T-helper 1 cell treated with Interleukin-12 subunit alpha and Interleukin-12 subunit beta and Interleukin-4 antibody, amounts not matched to agents 30 μg/mL and 1 μg/mL, for 36 hours (primary cell): ENCODE results near the gene NFASC.

Experiments
- H3K27ac Mint-ChIP-seq: one replicate; pipeline ENCODE4 v1.8.0; 2021; ENCODE audit warnings: mild to moderate bottlenecking, mixed read lengths
- H3K27me3 Mint-ChIP-seq: one replicate; pipeline ENCODE4 v1.8.0; 2021; ENCODE audit warnings: low read depth, mixed read lengths
- H3K36me3 Mint-ChIP-seq: one replicate; pipeline ENCODE4 v1.8.0; 2021; ENCODE audit warnings: low read depth, mixed read lengths
- H3K4me1 Mint-ChIP-seq: one replicate; pipeline ENCODE4 v1.8.0; 2021; ENCODE audit warnings: low read depth, mixed read lengths
- H3K4me3 Mint-ChIP-seq: one replicate; pipeline ENCODE4 v1.8.0; 2021; ENCODE audit warnings: mild to moderate bottlenecking, moderate library complexity, mixed read lengths
- H3K9me3 Mint-ChIP-seq: one replicate; pipeline ENCODE4 v1.8.0; 2021; ENCODE audit warnings: mixed read lengths

NFASC gene

DNA sequence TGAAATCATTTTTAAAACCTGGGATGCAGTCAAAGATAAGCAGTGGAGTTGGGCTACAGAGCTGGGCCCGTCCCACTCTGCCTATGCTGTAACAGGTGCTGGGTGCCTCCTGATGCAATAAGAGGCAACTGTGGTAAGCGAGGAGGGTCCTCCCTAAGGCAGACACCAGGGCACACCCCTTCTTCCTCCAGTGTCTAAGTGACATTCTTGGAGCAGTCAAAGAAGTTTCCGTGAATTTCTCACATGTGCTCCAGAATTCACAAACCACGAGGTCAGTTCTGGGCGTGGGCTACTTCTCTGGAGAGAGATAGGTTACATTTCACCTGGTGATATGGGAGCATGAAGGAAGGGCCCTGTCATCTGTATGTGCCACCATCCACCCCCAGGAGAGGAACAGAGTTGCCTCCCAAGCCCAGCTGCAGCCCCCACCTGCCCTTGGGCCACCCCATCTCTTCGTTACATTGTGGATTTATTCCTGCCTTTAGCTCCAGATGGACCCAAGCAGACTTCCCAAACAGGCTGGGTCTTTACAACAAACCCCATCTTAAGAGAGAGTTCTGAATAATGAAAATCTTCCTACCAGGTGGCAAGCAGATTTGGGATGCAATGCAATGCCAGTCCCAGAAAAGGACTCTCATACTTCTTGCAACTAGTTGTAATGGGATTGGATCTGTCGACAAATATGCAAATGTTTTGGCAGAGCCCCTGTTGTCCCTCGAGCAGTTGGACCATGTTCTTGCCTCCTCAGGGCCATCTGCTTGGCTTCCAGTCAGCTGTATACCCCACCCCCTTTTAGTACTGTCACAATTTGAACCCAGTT lies 89.9 kb downstream of the NFASC start:
- Mint-ChIP-seq H3K9me3 (no peaks in the 10 kb centered on the region), H3K4me1 (no peaks in the 10 kb centered on the region), H3K27me3 (peaks cover 40% of the 10 kb centered on the region), H3K27ac (no peak overlapping the region), H3K4me3 (no peak overlapping the region), H3K36me3 (no peaks in the 10 kb centered on the region)

DNA sequence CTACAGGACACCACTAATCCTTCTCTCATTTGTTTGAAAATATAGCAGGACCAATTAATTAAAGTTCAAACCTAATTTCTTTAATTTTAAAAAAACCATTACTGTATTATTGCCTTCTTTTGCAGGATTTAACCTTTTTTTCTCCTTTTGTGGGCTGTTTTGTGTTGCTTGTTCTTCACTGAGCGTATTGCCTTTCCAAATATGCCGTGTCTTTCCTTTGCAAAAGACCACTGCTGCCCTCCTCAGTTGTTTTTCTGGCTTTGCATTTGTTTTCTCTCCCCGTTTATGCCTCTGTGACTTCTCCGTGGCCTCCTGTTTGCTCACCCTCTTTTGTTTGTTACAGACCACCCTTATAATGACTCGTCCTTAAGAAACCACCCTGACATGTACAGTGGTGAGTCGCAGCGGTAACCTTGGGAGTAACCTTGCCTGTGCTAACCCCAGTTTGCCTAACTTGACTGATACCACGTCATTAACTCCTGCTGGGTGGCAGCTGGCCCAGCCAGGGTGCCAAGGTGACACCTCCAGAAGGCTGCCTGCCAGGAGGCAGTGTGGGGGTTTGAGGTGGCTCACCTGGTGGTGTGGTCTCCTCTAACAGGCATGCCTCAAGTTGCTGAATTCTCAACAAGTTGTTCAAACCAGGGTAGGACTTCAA lies 91.2 kb downstream of the NFASC start:
- Mint-ChIP-seq H3K27ac (no peak overlapping the region), H3K4me1 (no peaks in the 10 kb centered on the region), H3K9me3 (no peaks in the 10 kb centered on the region), H3K27me3 (peaks cover 29% of the 10 kb centered on the region), H3K36me3 (no peaks in the 10 kb centered on the region), H3K4me3 (no peak overlapping the region)

DNA sequence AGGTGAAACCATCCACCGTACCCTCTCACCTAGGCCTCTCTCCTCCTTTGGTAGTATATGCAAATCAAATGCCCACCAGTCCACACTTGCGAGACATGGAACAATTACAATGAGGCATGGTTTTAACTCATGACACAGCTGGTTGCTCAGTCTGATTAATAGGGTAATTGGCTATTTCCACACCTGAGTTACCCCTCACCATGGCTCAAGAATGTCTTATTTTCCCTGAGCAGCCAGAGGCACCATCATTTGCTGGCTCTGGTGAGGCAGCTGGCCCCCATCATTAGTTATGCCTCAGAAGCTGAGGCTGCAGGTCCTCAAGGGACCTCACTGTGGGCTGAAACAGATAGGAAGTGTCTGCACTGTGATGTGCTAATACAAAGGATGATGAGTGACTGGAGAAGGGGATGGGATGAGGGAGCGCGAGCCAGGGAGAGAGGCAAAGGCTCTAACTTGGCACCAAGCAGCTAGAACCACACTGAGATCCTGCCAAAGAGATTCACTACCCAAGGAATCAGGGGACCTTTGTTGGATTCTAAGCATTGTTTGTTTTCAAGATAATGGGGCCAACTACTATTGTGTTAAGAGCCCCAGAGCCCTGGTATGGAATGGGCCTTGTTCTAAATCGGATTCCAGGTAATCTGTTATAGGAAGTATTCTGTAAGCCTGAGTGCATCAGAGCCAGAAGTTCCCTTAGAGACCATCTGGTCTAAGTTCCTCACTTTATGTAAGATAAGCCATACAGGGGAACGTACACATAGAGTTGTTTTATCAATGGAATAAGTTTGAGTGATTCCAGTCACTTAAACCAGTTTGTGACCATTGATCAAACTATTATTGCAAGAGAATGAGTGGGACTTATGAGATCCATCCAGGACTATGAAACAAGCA lies 92.3 kb downstream of the NFASC start:
- no peaks in the 10 kb centered on the region for H3K36me3 Mint-ChIP-seq
- H3K27me3 Mint-ChIP-seq: peaks cover 19% of the 10 kb centered on the region
- no peaks in the 10 kb centered on the region for H3K4me1 Mint-ChIP-seq
- no peaks in the 10 kb centered on the region for H3K9me3 Mint-ChIP-seq
- H3K4me3 Mint-ChIP-seq: no peak overlapping the region
- H3K27ac Mint-ChIP-seq: no peak overlapping the region

DNA sequence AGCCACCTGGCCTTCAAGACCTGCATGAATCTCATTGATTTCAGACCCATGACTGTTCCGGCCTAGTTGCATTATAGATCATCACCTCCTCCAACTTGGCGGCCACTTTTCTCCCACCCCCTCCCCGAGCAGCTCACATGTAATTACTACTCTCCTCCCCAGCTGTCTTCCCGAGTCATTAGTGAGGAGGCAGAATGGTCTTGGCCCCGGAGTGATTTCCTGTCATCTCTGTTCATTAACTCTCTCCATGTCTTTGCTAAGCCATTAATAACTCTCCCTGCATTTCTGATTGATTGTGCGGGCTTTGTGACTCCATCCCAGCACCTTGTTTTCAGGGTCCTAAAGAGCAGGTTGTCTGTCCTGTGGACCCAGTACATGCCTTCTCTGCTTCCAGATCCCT lies 96.8 kb downstream of the NFASC start:
- Mint-ChIP-seq H3K9me3 (no peaks in the 10 kb centered on the region), H3K27me3 (peaks cover 29% of the 10 kb centered on the region), H3K36me3 (no peaks in the 10 kb centered on the region), H3K4me1 (peaks cover 8% of the 10 kb centered on the region), H3K27ac (no peak overlapping the region), H3K4me3 (no peak overlapping the region)

DNA sequence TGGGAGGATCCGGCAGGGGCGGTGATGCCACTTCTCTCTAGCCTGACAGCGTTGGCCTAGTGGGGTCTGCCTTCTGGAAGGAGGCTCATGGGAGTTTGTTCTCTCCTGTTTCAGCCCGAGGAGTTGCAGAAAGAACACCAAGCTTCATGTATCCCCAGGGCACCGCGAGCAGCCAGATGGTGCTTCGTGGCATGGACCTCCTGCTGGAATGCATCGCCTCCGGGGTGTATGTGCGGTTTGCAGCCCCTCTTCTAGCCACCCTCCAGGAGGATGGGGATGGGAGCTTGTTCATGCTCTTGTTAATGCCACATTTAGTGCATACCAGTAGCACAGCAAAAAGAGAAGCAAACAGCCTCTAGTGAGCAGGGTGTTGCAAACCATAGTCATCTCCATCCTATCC lies 97.5 kb downstream of the NFASC start:
- no peaks in the 10 kb centered on the region for H3K36me3 Mint-ChIP-seq

DNA sequence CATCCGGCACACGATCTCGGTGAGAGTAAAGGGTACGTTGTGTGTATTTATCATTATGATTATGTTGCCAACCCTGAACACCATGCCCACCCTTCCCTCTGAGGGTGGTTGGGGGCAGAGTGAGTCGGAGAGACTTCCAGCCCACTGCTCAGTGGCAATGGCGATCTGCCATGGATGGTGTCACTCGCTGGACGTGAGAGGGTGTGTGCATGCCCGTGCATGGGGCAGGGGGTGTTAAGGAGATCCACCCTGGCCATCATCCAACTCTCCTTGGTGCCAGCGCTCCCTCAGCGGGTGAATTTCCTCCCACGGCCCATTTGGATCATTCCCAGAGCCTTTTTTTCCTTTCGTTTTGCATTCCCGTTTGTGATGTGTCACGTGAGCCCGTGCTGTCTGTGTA lies 98.3 kb downstream of the NFASC start:
- Mint-ChIP-seq H3K36me3 (no peaks in the 10 kb centered on the region), H3K9me3 (no peaks in the 10 kb centered on the region), H3K4me1 (peaks cover 8% of the 10 kb centered on the region), H3K27me3 (peaks cover 26% of the 10 kb centered on the region), H3K4me3 (no peak overlapping the region), H3K27ac (no peak overlapping the region)

More for the DNA sequence above, 97.5 kb downstream of the NFASC start:
- no peak overlapping the region for H3K27ac Mint-ChIP-seq
- no peak overlapping the region for H3K4me3 Mint-ChIP-seq
- no peaks in the 10 kb centered on the region for H3K9me3 Mint-ChIP-seq
- H3K4me1 Mint-ChIP-seq: peaks cover 8% of the 10 kb centered on the region
- peaks cover 22% of the 10 kb centered on the region for H3K27me3 Mint-ChIP-seq

DNA sequence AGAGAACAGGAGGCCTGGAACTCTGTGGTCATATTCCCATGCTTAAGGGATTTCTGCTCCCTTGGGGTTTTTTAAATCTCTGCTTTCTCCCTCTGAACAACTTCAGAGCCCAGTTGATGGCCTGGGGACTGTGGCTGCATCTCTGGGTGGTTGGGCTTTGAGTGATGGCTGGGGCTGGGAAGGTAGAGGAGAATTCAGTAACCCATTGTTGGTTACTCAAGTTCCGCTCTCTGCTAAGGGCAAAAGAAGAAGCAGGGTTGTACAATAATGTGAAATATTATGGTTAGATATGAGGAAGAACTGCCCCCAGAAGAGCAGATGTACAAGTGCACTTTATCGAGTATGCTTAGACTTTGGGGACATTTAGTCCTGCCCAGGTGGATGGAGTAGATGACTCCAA lies 100.3 kb downstream of the NFASC start:
- no peak overlapping the region for H3K27ac Mint-ChIP-seq
- peaks cover 23% of the 10 kb centered on the region for H3K27me3 Mint-ChIP-seq
- no peaks in the 10 kb centered on the region for H3K9me3 Mint-ChIP-seq
- no peaks in the 10 kb centered on the region for H3K36me3 Mint-ChIP-seq
- H3K4me1 Mint-ChIP-seq: peaks cover 8% of the 10 kb centered on the region
- H3K4me3 Mint-ChIP-seq: no peak overlapping the region

DNA sequence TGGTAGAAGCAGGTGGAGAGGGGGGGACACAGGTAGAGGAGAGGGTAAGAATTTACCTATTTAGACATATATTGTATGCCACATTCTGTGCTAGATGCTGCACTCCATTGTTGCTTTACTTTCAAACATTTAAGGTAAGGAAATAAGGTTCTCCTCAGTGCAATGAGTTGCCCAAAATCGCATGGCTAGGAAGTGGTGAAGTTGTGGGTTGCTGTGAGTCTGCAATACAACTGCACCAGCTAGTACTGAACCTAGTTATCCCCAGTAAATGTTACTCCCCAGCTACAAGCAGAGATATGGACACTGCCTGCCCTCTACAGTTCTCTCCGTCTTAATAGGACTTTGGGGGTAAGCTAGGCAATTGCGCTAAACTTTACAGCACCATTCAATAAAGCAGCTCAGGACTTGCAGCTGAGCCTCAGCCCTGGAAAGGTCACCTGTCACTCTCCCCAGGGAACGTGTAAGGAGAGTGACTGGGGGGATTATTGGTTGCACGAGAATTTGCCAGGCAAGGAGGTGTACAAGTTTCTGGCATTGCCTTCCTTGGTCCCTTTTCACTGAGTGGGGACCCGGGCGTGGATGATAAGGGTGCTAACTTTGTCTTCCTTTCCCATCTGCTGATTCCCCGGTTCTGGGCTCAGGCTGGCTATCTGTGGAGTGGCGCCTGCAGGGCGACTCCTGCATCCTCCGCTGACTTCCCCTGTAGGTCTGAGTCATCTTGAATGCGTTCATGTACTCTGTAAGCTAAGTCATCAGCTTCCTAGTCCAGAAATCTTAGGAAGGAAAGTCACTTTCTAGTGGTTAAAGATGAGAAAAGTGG lies 101.1 kb downstream of the NFASC start:
- Mint-ChIP-seq H3K27ac (no peak overlapping the region), H3K27me3 (peaks cover 23% of the 10 kb centered on the region), H3K4me3 (no peak overlapping the region), H3K9me3 (no peaks in the 10 kb centered on the region), H3K36me3 (no peaks in the 10 kb centered on the region), H3K4me1 (peaks cover 8% of the 10 kb centered on the region)

DNA sequence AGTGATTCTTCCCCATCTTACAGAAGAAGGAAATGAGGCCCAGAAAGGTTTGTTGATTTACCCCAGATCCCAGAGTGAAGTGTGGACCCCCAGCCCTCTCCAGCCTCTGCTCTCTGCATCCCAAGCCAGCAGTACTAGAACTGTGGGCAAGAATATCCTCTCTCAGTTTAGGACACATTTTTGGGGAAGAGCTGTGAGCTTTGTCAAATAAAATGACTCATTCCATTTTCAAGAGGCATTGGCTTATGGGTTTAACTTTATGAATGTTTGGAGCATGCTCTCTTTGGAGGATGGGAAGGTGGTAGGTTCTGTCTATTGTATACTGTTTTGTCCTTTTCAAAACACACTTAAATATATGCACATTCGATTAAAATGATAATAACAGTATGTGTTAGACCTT lies 101.8 kb downstream of the NFASC start:
- Mint-ChIP-seq H3K36me3 (no peaks in the 10 kb centered on the region), H3K27me3 (peaks cover 23% of the 10 kb centered on the region), H3K4me3 (no peak overlapping the region), H3K4me1 (peaks cover 8% of the 10 kb centered on the region), H3K9me3 (no peaks in the 10 kb centered on the region), H3K27ac (no peak overlapping the region)

DNA sequence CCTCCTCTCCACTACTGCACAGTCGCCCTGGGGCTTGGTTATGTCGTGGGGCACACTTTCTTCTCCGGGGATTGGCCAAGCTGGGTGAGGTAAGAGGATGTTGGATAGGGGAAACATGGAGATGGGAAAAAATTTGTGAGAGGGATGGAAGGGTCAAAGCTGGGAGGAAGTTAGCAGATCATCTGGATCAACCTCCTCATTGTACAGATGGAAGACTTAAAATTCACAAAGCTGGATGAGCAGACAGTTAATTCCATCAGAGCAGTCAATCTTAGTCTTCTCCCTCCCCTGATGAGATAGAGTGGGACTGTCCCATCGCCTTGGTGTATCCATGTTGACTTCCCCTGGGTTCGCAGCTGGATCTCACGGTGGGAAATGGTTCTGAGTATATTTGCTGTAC lies 102.8 kb downstream of the NFASC start:
- Mint-ChIP-seq H3K4me1 (peaks cover 8% of the 10 kb centered on the region), H3K36me3 (no peaks in the 10 kb centered on the region), H3K27ac (no peak overlapping the region), H3K27me3 (peaks cover 23% of the 10 kb centered on the region), H3K9me3 (no peaks in the 10 kb centered on the region), H3K4me3 (no peak overlapping the region)

DNA sequence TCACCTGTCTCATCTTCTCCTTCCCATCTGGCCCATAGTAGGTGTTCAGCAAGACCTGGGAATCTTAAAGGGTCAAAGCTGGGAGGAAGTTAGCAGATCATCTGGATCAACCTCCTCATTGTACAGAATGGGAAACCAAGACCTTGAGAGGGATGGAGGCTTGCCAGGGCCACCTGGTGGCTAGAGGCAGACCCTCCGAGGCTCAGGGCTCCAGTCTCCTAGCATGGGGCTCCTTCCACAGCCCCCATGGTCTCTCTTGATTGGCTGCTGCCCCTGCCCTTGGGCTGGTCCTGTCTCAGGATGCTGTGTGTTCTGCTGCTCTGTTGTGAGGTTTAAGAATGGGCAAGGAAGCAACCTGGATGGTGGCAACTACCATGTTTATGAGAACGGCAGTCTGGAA lies 103.7 kb downstream of the NFASC start:
- Mint-ChIP-seq H3K27ac (no peak overlapping the region), H3K9me3 (no peaks in the 10 kb centered on the region), H3K4me1 (peaks cover 8% of the 10 kb centered on the region), H3K27me3 (peaks cover 23% of the 10 kb centered on the region), H3K36me3 (no peaks in the 10 kb centered on the region), H3K4me3 (no peak overlapping the region)

DNA sequence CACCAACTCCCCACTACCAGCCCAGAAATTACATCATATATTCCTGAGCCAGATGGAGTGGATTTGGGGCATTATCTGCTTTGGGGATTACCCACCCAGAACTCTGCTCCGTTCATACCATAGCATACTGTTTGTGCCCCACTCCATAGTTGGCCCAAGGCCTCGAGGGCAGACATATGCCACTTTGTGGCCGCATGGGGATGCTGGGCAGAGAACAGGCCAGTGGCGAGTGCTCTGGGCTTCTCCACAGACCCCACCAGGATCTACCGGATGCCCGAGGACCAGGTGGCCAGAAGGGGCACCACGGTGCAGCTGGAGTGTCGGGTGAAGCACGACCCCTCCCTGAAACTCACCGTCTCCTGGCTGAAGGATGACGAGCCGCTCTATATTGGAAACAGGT lies 104.4 kb downstream of the NFASC start:
- Mint-ChIP-seq H3K27me3 (peaks cover 23% of the 10 kb centered on the region), H3K4me1 (peaks cover 8% of the 10 kb centered on the region), H3K4me3 (no peak overlapping the region), H3K36me3 (no peaks in the 10 kb centered on the region), H3K9me3 (no peaks in the 10 kb centered on the region), H3K27ac (no peak overlapping the region)

DNA sequence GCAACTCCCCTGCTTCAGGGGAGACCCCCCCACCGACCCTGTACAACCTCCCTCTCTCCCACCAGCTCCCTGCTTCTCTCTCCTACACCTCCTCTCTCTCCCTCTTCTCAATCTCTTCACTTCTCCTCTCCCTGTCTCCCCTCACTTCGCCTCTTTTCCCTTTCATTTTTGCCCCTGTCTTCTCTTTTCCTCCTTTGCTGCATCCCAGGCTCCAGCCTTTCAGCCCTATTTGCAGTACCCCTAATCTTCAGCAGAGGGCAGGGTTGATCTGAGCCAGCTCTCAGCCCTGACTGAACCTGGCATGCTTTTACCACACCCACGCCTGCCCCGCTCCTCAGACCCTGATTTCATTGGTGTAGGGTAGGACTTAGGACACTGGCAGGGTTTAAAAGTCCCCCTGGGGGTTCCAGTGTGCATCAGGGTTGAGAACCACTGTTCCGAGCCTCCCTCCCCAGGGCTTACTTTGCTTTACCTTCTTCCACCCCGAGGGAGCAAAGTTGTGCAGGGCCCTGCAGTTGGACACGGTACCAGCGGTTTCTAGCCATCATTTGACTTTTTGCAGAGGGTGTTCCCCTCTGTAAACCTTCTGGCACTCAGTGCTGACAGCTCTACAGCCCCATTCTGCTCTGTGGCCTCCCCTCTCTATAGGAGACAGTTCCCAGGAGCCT lies 105.0 kb downstream of the NFASC start:
- peaks cover 8% of the 10 kb centered on the region for H3K4me1 Mint-ChIP-seq
- no peaks in the 10 kb centered on the region for H3K36me3 Mint-ChIP-seq
- H3K27me3 Mint-ChIP-seq: peaks cover 23% of the 10 kb centered on the region
- no peak overlapping the region for H3K27ac Mint-ChIP-seq
- no peaks in the 10 kb centered on the region for H3K9me3 Mint-ChIP-seq
- no peak overlapping the region for H3K4me3 Mint-ChIP-seq
